HepG2 (cell line): ENCODE data around the gene CDCA4.

Experiments
- ATF1 ChIP-seq: IDR thresholded peaks from 2 replicates; pipeline ENCODE4 v1.6.1; 2016; ENCODE audit warnings: mild to moderate bottlenecking, control low read depth
- CBX1 ChIP-seq: IDR thresholded peaks from one replicate; pipeline ENCODE4 v1.6.1; 2016; ENCODE audit warnings: antibody characterized with exemption, low read depth
- CTCF ChIP-seq: sonication (generic); formaldehyde crosslinking; IDR thresholded peaks from 2 replicates; pipeline ENCODE4 v1.5.0; 2020; ENCODE audit warnings: mild to moderate bottlenecking, missing genetic modification reagents, moderate library complexity
- GATAD2A ChIP-seq: IDR thresholded peaks from 2 replicates; pipeline ENCODE4 v1.6.1; 2016
- NFIC ChIP-seq: IDR thresholded peaks from 2 replicates; pipeline ENCODE4 v1.6.1; 2012; ENCODE audit warnings: mild to moderate bottlenecking, low read length, inconsistent platforms
- REXO4 ChIP-seq: sonication (generic); formaldehyde crosslinking; IDR thresholded peaks from 2 replicates; pipeline ENCODE4 v1.8.0; 2022; ENCODE audit warnings: missing genetic modification reagents, mild to moderate bottlenecking, borderline replicate concordance
- SMC3 ChIP-seq: IDR thresholded peaks from 2 replicates; pipeline ENCODE4 v1.6.1; 2011; ENCODE audit warnings: low read length, improper control_type of control experiment
- TARDBP ChIP-seq: sonication (generic); formaldehyde crosslinking; IDR thresholded peaks from 2 replicates; pipeline ENCODE4 v1.8.0; 2022; ENCODE audit warnings: mild to moderate bottlenecking, missing genetic modification reagents
- ZFP41 ChIP-seq: sonication (generic); formaldehyde crosslinking; IDR thresholded peaks from 2 replicates; pipeline ENCODE4 v1.4.0; 2020; ENCODE audit warnings: mild to moderate bottlenecking, missing genetic modification reagents, borderline replicate concordance
- ZNF776 ChIP-seq: sonication (generic); formaldehyde crosslinking; IDR thresholded peaks from 2 replicates; pipeline ENCODE4 v1.4.0; 2020; ENCODE audit warnings: mild to moderate bottlenecking, missing genetic modification reagents

GRCh38 chr14:105014032-105014431 lies 6.9 kb downstream of the CDCA4 start:
- TF ChIP-seq REXO4, result no peak
- no peak for TF ChIP-seq CTCF (CRISPR knock-in tag)
- TF ChIP-seq SMC3, result no peak
- no peak for TF ChIP-seq GATAD2A (CRISPR knock-in tag)
- no peak for TF ChIP-seq NFIC
- no peak for TF ChIP-seq ZFP41 (CRISPR knock-in tag)
- TF ChIP-seq CBX1, result no peak
- no peak for TF ChIP-seq ZNF776 (CRISPR knock-in tag)
- TF ChIP-seq TARDBP (CRISPR knock-in tag), result no peak
- TF ChIP-seq ATF1 (CRISPR knock-in tag), result no peak
